OCI-LY3 (cell line): ENCODE data around the gene CD248.

Source experiments
- CTCF ChIP-seq: fragments of 200-600, 300-600 bp; sonication (generic); IDR thresholded peaks from 2 replicates; pipeline ENCODE4 v1.5.1; 2014; ENCODE audit warnings: antibody characterized with exemption, low read length, low read depth
- EZH2phosphoT487 ChIP-seq: fragments of 200-600 bp; shearing (Covaris generic); IDR thresholded peaks from 2 replicates; pipeline ENCODE4 v1.6.1; 2018; ENCODE audit warnings: antibody characterized with exemption, mixed run types, low read depth

- TF ChIP-seq CTCF (no peak), EZH2phosphoT487 (no peak)
Observed at GRCh38 chr11:66341502-66342126, 24.8 kb upstream of the CD248 start.
